HepG2 (cell line): ENCODE results near the gene PLP1. TPM values are rescaled to one million over a fixed set of nuclear protein-coding genes. Genes with fewer than 3 reads are reported as not detected.

Source experiments
- ATAC-seq: fragments of 200-7000 bp; cut with Tn5 transposase; 3 replicates; pipeline ENCODE4 v1.9.1; 2020; ENCODE audit warnings: mild to moderate bottlenecking, moderate library complexity
- BruUV-seq: library from RNA; stranded (reverse); fragments of 400-500 nt; replicated peaks from 2 replicates; lab custom pipeline; 2021; lab: Mats Ljungman, UMichigan
- CTCF ChIA-PET: fragments of 300-600 bp; formaldehyde crosslinking; extraction: SDS; loops from one replicate; lab custom pipeline; 2021; ENCODE audit warnings: low total read pairs, inconsistent platforms, low intra/inter-chr PET ratio; lab: Yijun Ruan, JAX
- POLR2A ChIA-PET: fragments of 350-600 bp; sonication (Branson Sonifier 250); formaldehyde crosslinking; loops from one replicate; lab custom pipeline; 2020; ENCODE audit warnings: antibody characterized with exemption, inconsistent platforms; lab: Yijun Ruan, JAX
- DNase-seq: peaks from one replicate; pipeline ENCODE4 v3.0.0-alpha.2; 2015; ENCODE audit warnings: low spot score
- FAIRE-seq: peaks from 3 replicates; lab custom pipeline; 2011; peaks lifted over from hg19 to GRCh38; lab: Jason Lieb, UNC
- H2AFZ ChIP-seq: one replicate; pipeline ENCODE4 v1.6.1; 2011; ENCODE audit warnings: low read length, inconsistent platforms
- H3K27ac ChIP-seq: fragments of 300-600 bp; 3 replicates; pipeline ENCODE4 v1.8.0; 2011; ENCODE audit warnings: mixed run types, mild to moderate bottlenecking, mixed read lengths, low read length, inconsistent platforms; ENCODE audit not compliant: insufficient read depth; ENCODE audit errors: extremely low read length
- H3K27me3 ChIP-seq, 2 experiments: fragments of 200-600 bp in 1 of 2; 2 replicates in 1 of 2; 3 replicates in 1 of 2; pipeline versions ENCODE4 v1.6.0 to v1.8.0; 2011; ENCODE audit warnings: low read length in 2 of 2, mild to moderate bottlenecking in 2 of 2, moderate library complexity in 2 of 2, inconsistent platforms in 1 of 2; ENCODE audit not compliant: insufficient read depth in 2 of 2, control insufficient read depth in 1 of 2
- H3K36me3 ChIP-seq, 2 experiments: fragments of 200-600 bp in 1 of 2; replicated peaks in 1 of 2; 2 replicates in 1 of 2; 3 replicates in 1 of 2; pipeline versions ENCODE4 v1.5.1 to v1.8.0; 2011; ENCODE audit warnings: low read length in 2 of 2, inconsistent platforms in 1 of 2; ENCODE audit not compliant: insufficient read depth in 2 of 2, control insufficient read depth in 1 of 2
- H3K4me1 ChIP-seq: 2 replicates; pipeline ENCODE4 v1.5.1; 2012; ENCODE audit warnings: low read length, inconsistent platforms; ENCODE audit not compliant: insufficient read depth
- H3K4me2 ChIP-seq: 2 replicates; pipeline ENCODE4 v1.6.0; 2011; ENCODE audit warnings: low read depth, low read length, inconsistent platforms
- H3K4me3 ChIP-seq, 3 experiments: fragments of 200-600 bp in 1 of 3; sonication (generic), shearing (Covaris generic) in 1 of 3; replicated peaks in 1 of 3; 2 replicates each; pipeline ENCODE4 v1.5.1; 2011 to 2016; ENCODE audit warnings: low read length in 3 of 3, inconsistent platforms in 2 of 3, low read depth in 2 of 3, mild to moderate bottlenecking in 2 of 3, control low read depth in 1 of 3, mixed read lengths in 1 of 3; ENCODE audit not compliant: insufficient read depth in 1 of 3
- H3K79me2 ChIP-seq: one replicate; pipeline ENCODE4 v1.6.1; 2011; ENCODE audit warnings: low read length, inconsistent platforms; ENCODE audit not compliant: insufficient read depth
- H3K9ac ChIP-seq: 2 replicates; pipeline ENCODE4 v1.6.0; 2011; ENCODE audit warnings: mild to moderate bottlenecking, low read depth, low read length, inconsistent platforms; ENCODE audit not compliant: insufficient read depth
- H3K9me3 ChIP-seq: 2 replicates; pipeline ENCODE4 v1.5.1; 2012; ENCODE audit warnings: mild to moderate bottlenecking, low read length
- H4K20me1 ChIP-seq: 2 replicates; pipeline ENCODE4 v1.6.0; 2011; ENCODE audit warnings: inconsistent platforms, mild to moderate bottlenecking, low read length, moderate library complexity; ENCODE audit not compliant: insufficient read depth
- FOXA1 ChIP-seq, 2 experiments: fragments of 450-650 bp in 1 of 2; sonication (generic) in 1 of 2; formaldehyde crosslinking in 1 of 2; IDR thresholded peaks; 2 replicates each; pipeline versions ENCODE4 v1.4.0 to v1.6.1; 2016 to 2020; ENCODE audit warnings: missing genetic modification reagents in 1 of 2
- HMG20A ChIP-seq: IDR thresholded peaks from 2 replicates; pipeline ENCODE4 v1.6.1; 2016; ENCODE audit warnings: borderline replicate concordance
- HOMEZ ChIP-seq: IDR thresholded peaks from 2 replicates; pipeline ENCODE4 v1.6.1; 2016; ENCODE audit warnings: low read depth
- NFE2L1 ChIP-seq: sonication (generic); formaldehyde crosslinking; IDR thresholded peaks from 2 replicates; pipeline ENCODE4 v1.4.0; 2020; ENCODE audit warnings: missing genetic modification reagents, mild to moderate bottlenecking, borderline replicate concordance
- SNAPC4 ChIP-seq: sonication (generic); formaldehyde crosslinking; IDR thresholded peaks from 2 replicates; pipeline ENCODE4 v1.4.0; 2020; ENCODE audit warnings: mild to moderate bottlenecking, missing genetic modification reagents
- SRY ChIP-seq: sonication (generic); formaldehyde crosslinking; IDR thresholded peaks from 2 replicates; pipeline ENCODE4 v1.8.0; 2022; ENCODE audit warnings: mild to moderate bottlenecking, missing genetic modification reagents
- TAF15 ChIP-seq: fragments of 200-400 bp; formaldehyde crosslinking; IDR thresholded peaks from one replicate; pipeline ENCODE4 v1.6.1; 2018; ENCODE audit warnings: mild to moderate bottlenecking, low read depth, low read length; ENCODE audit not compliant: poor library complexity, severe bottlenecking
- ZFP36L2 ChIP-seq: sonication (generic); formaldehyde crosslinking; IDR thresholded peaks from 2 replicates; pipeline ENCODE4 v1.4.0; 2020; ENCODE audit warnings: missing genetic modification reagents
- ZMAT5 ChIP-seq: sonication (generic); formaldehyde crosslinking; IDR thresholded peaks from 2 replicates; pipeline ENCODE4 v1.5.0; 2020; ENCODE audit warnings: mild to moderate bottlenecking, low read depth, missing genetic modification reagents, borderline replicate concordance
- ZNF232 ChIP-seq: sonication (generic); formaldehyde crosslinking; IDR thresholded peaks from 2 replicates; pipeline ENCODE4 v1.4.0; 2020; ENCODE audit warnings: missing genetic modification reagents, borderline replicate concordance
- WGBS: methylation state at CpG from one replicate; pipeline ENCODE4 v1.1.6; 2017; ENCODE audit warnings: low lambda C conversion rate; 5-methylcytosine and 5-hydroxymethylcytosine counted together
- in situ Hi-C: cut with HindIII; loops from 2 replicates; pipeline ENCODE4 v1.10.0; 2017; ENCODE audit warnings: low pct_unique_long_range_greater_than_20kb; ENCODE audit not compliant: extremely low pct_ligation_motif_present
- intact Hi-C: fragments of 100-400 bp; cut with micrococcal nuclease; formaldehyde crosslinking; loops from one replicate; pipeline ENCODE4 v1.10.0; 2022; ENCODE audit not compliant: unreplicated experiment
- polyA plus RNA-seq, 8 experiments: library from polyadenylated mRNA; depleted of rRNA in 3 of 8; stranded (reverse) in 7 of 8; unstranded in 1 of 8; fragments of >200 nt; fragmentation: Illumina TruSeq in 4 of 8; extraction: Trizol in 4 of 8; gene quantifications; 2 replicates each; pipeline versions ENCODE4 v1.2.1 to v1.2.3, GENCODE V29; 2011 to 2016; ENCODE audit warnings: low read depth in 4 of 8, missing spikeins in 1 of 8, mixed read lengths in 1 of 8; ENCODE audit not compliant: insufficient read depth in 1 of 8
- total RNA-seq, 5 experiments: library from RNA; depleted of rRNA; stranded (reverse); fragments of >200 nt; fragmentation: Illumina TruSeq; extraction: Trizol; gene quantifications; 2 replicates each; pipeline ENCODE4 v1.2.3, GENCODE V29; 2016; ENCODE audit warnings: low read depth in 1 of 5
- TF ChIP-seq, protein P1 (sequence below): sonication (generic); formaldehyde crosslinking; IDR thresholded peaks from 2 replicates; pipeline ENCODE4 v1.5.1; 2020; ENCODE audit warnings: mild to moderate bottlenecking, missing genetic modification reagents, borderline replicate concordance

PLP1 gene
- total and polyA plus RNA-seq, 2 of the 13 experiments (the other 11 are each of a cell fraction or from before 2014, with no cell fraction given), result 0.15 to 0.27 TPM

DNA sequence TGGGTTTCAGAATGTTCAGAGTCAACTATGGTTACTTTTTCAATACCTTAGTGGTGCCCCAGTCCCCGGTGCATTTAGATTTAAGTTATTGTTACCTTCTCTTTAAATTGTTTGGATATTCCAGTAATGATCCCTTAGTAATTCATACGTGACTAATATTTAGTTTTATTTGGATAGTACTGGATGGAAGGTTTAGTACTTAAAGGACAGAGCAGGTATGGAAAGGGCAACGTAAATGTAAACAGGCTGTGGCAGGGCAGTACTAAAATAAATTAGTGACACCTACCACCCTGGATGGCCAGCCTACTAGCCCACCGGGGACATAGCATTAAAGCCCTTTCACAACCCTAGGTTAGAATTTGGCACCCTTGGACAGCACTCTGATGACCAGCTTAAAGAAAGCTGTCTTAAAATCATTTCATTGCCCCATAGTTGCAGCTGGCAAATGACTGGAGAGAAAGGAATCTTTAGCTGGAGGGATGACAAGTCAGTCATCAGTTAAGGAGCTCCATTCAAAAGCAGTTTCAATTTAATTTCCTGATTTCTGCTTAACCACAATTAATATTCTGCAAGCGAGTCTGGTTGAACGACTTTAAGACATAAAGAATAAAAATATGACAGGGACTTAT is 16.4 kb downstream of the PLP1 start:
- FAIRE-seq (no peak), DNase-seq (no peak), ATAC-seq (no peak)
- Histone ChIP-seq H3K36me3 (no peaks in the 10 kb centered on the region), H2AFZ (no peak overlapping the region), H3K27me3 (peaks cover 1 to 5% of the 10 kb centered on the region in 2 experiments; a peak in 1 of 5 replicates), H4K20me1 (no peaks in the 10 kb centered on the region), H3K4me2 (no peak overlapping the region), H3K9me3 (no peaks in the 10 kb centered on the region)
- no TSS peak for BruUV-seq
- in situ Hi-C loops (no loop called here), intact Hi-C loops (no loop called here)
- CTCF ChIA-PET, result no interaction called here
- TF ChIP-seq, protein P1, sequence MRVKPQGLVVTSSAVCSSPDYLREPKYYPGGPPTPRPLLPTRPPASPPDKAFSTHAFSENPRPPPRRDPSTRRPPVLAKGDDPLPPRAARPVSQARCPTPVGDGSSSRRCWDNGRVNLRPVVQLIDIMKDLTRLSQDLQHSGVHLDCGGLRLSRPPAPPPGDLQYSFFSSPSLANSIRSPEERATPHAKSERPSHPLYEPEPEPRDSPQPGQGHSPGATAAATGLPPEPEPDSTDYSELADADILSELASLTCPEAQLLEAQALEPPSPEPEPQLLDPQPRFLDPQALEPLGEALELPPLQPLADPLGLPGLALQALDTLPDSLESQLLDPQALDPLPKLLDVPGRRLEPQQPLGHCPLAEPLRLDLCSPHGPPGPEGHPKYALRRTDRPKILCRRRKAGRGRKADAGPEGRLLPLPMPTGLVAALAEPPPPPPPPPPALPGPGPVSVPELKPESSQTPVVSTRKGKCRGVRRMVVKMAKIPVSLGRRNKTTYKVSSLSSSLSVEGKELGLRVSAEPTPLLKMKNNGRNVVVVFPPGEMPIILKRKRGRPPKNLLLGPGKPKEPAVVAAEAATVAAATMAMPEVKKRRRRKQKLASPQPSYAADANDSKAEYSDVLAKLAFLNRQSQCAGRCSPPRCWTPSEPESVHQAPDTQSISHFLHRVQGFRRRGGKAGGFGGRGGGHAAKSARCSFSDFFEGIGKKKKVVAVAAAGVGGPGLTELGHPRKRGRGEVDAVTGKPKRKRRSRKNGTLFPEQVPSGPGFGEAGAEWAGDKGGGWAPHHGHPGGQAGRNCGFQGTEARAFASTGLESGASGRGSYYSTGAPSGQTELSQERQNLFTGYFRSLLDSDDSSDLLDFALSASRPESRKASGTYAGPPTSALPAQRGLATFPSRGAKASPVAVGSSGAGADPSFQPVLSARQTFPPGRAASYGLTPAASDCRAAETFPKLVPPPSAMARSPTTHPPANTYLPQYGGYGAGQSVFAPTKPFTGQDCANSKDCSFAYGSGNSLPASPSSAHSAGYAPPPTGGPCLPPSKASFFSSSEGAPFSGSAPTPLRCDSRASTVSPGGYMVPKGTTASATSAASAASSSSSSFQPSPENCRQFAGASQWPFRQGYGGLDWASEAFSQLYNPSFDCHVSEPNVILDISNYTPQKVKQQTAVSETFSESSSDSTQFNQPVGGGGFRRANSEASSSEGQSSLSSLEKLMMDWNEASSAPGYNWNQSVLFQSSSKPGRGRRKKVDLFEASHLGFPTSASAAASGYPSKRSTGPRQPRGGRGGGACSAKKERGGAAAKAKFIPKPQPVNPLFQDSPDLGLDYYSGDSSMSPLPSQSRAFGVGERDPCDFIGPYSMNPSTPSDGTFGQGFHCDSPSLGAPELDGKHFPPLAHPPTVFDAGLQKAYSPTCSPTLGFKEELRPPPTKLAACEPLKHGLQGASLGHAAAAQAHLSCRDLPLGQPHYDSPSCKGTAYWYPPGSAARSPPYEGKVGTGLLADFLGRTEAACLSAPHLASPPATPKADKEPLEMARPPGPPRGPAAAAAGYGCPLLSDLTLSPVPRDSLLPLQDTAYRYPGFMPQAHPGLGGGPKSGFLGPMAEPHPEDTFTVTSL (CRISPR knock-in tag), result no peak
- TF ChIP-seq SRY (CRISPR knock-in tag), result no peak
- TF ChIP-seq ZMAT5 (CRISPR knock-in tag), result no peak
- no peak for TF ChIP-seq ZNF232 (CRISPR knock-in tag)
- no peak for TF ChIP-seq HOMEZ
- no peak for TF ChIP-seq TAF15
- TF ChIP-seq ZFP36L2, result no peak
- TF ChIP-seq SNAPC4 (CRISPR knock-in tag), result no peak
- no peak for TF ChIP-seq FOXA1 (IDR thresholded peaks at IDR 0.05)
- TF ChIP-seq FOXA1 (CRISPR knock-in tag; IDR thresholded peaks at IDR 0.05), result no peak
- TF ChIP-seq NFE2L1 (CRISPR knock-in tag), result no peak
- TF ChIP-seq HMG20A (CRISPR knock-in tag), result no peak
- TF ChIP-seq, all 625 proteins: peak for 0
- no peak overlapping the region for H3K4me3 ChIP-seq
- H3K27ac ChIP-seq, result no peak overlapping the region
- WGBS, result 0% methylated on average over 5 of the region's 6 CpGs
- H3K4me1 ChIP-seq, result no peaks in the 10 kb centered on the region
- H3K9ac ChIP-seq, result no peak overlapping the region
- H3K79me2 ChIP-seq, result no peaks in the 10 kb centered on the region
- POLR2A ChIA-PET, result no interaction called here
